Measurements from ENCODE around the gene ABCF2. TPM values are rescaled to one million over a fixed set of nuclear protein-coding genes. Genes with fewer than 3 reads are reported as not detected.

ABCF2 gene
- total RNA-seq, 4 donors from 2014 or later = 10.0 to 30.8 (median 27.8) TPM

- Histone ChIP-seq H3K4me1 (peaks cover 26 to 77% (median 64%) of the 10 kb centered on the region in 4 donors), H3K36me3 (no peaks in the 10 kb centered on the region), H3K27ac (peak overlapping the region; percentile 85 to 96 (median 90)), H3K9me3 (no peaks in the 10 kb centered on the region), H3K27me3 (peaks cover 74% of the 10 kb centered on the region), H3K4me3 (peak overlapping the region in 2 of 4 donors; percentile 46 to 53)
- no peak for DNase-seq
- TF ChIP-seq POLR2A (IDR thresholded peaks at IDR 0.05) = no peak
- no peak for TF ChIP-seq POLR2AphosphoS5 (IDR thresholded peaks at IDR 0.05)
- no peak for TF ChIP-seq CTCF (IDR thresholded peaks at IDR 0.05)
- TF ChIP-seq EP300 (IDR thresholded peaks at IDR 0.05; ENCODE audit: low read depth) = no peak
- 62% methylated on average over 3 of the region's 4 CpGs; no CpG with 5 or more reads in 1 of the 2 donors for WGBS, 2 donors (ENCODE audit: low coverage in 1 of 2)
- intact Hi-C loops (cut with DNase I; ENCODE audit: low total_unique reads) (loop anchor here (5.0 kb wide), 1 partner anchor 55 kb away; no protein-coding TSS in a partner anchor), in situ Hi-C loops (cut with MboI; ENCODE audit: low pct_ligation_motif_present in 1 of 4, low pct_unique_long_range_greater_than_20kb in 1 of 4, low sequenced_read_pairs in 3 of 4) (no loop called here)
Observed at GRCh38 chr7:151246851-151247580, 20.0 kb upstream of the ABCF2 start.

- no peak for DNase-seq
Observed at GRCh38 chr7:151246102-151246850, 19.3 kb upstream of the ABCF2 start.

GRCh38 chr7:151245360-151246101 is 18.5 kb upstream of the ABCF2 start:
- peak overlapping the region; percentile 15 to 40 (median 24) for H3K4me3 ChIP-seq
- in situ Hi-C loops (cut with MboI; ENCODE audit: low pct_ligation_motif_present in 1 of 4, low pct_unique_long_range_greater_than_20kb in 1 of 4, low sequenced_read_pairs in 3 of 4) = no loop called here
- 5% methylated on average over 34 of the region's 60 CpGs; no CpG with 5 or more reads in 1 of the 2 donors for WGBS, 2 donors (ENCODE audit: low coverage in 1 of 2)
- intact Hi-C loops (cut with DNase I; ENCODE audit: low total_unique reads) = loop anchor here (5.0 kb wide), 1 partner anchor 57 kb away; no protein-coding TSS in a partner anchor
- H3K9me3 ChIP-seq = no peaks in the 10 kb centered on the region
- peak; percentile 47 for DNase-seq
- peaks cover 61% of the 10 kb centered on the region for H3K27me3 ChIP-seq
- peak in 4 of 5 experiments; percentile 23 to 81 (median 67) for TF ChIP-seq CTCF (IDR thresholded peaks at IDR 0.05)
- no peak for TF ChIP-seq POLR2A (IDR thresholded peaks at IDR 0.05)
- no peak for TF ChIP-seq POLR2AphosphoS5 (IDR thresholded peaks at IDR 0.05)
- peak overlapping the region in 3 of 4 donors; percentile 30 to 96 (median 91) for H3K27ac ChIP-seq
- no peaks in the 10 kb centered on the region for H3K36me3 ChIP-seq
- H3K4me1 ChIP-seq = peaks cover 21 to 64% (median 53%) of the 10 kb centered on the region in 4 donors

More at GRCh38 chr7:151246102-151246850, 19.3 kb upstream of the ABCF2 start:
- WGBS, 2 donors (ENCODE audit: low coverage in 1 of 2) = 46 to 51% methylated on average over 4 to 13 of the region's 13 CpGs
- Histone ChIP-seq H3K4me3 (no peak overlapping the region), H3K9me3 (no peaks in the 10 kb centered on the region), H3K27ac (peak overlapping the region in 3 of 4 donors; percentile 89 to 96 (median 91)), H3K4me1 (peaks cover 25 to 72% (median 60%) of the 10 kb centered on the region in 4 donors), H3K36me3 (no peaks in the 10 kb centered on the region), H3K27me3 (peaks cover 68% of the 10 kb centered on the region)
- in situ Hi-C loops (cut with MboI; ENCODE audit: low pct_ligation_motif_present in 1 of 4, low pct_unique_long_range_greater_than_20kb in 1 of 4, low sequenced_read_pairs in 3 of 4) = no loop called here
- intact Hi-C loops (cut with DNase I; ENCODE audit: low total_unique reads) = loop anchor here (5.0 kb wide), 1 partner anchor 56 kb away; no protein-coding TSS in a partner anchor
- TF ChIP-seq POLR2A (IDR thresholded peaks at IDR 0.05) = no peak

- Histone ChIP-seq H3K27ac (peak overlapping the region in 3 of 4 donors; percentile 30 to 96 (median 91)), H3K4me1 (peaks cover 21 to 58% (median 49%) of the 10 kb centered on the region in 4 donors), H3K4me3 (peak overlapping the region; percentile 15 to 40 (median 24)), H3K36me3 (no peaks in the 10 kb centered on the region), H3K27me3 (peaks cover 55% of the 10 kb centered on the region), H3K9me3 (no peaks in the 10 kb centered on the region)
- no peak for TF ChIP-seq POLR2A (IDR thresholded peaks at IDR 0.05)
- no peak for TF ChIP-seq POLR2AphosphoS5 (IDR thresholded peaks at IDR 0.05)
- no peak for TF ChIP-seq EP300 (IDR thresholded peaks at IDR 0.05; ENCODE audit: low read depth)
- no peak for TF ChIP-seq CTCF (IDR thresholded peaks at IDR 0.05)
- 7% methylated on average over 15 of the region's 15 CpGs; no CpG with 5 or more reads in 1 of the 2 donors for WGBS, 2 donors (ENCODE audit: low coverage in 1 of 2)
- in situ Hi-C loops (cut with MboI; ENCODE audit: low pct_ligation_motif_present in 1 of 4, low pct_unique_long_range_greater_than_20kb in 1 of 4, low sequenced_read_pairs in 3 of 4) = no loop called here
- no peak for DNase-seq
- intact Hi-C loops (cut with DNase I; ENCODE audit: low total_unique reads) = loop anchor here (5.0 kb wide), 1 partner anchor 57 kb away; no protein-coding TSS in a partner anchor
Observed at GRCh38 chr7:151244841-151245346, 17.9 kb upstream of the ABCF2 start.
